Hepatic stellate cell (primary cell): ENCODE results near the gene FAM171A1.
A peak's percentile ranks its signal among the peaks of the same experiment; 100 is the strongest.
"Not testable (repeated sequence)": the region's sequence is repeated elsewhere in the genome, so short reads cannot be mapped to it uniquely, and the experiment has no call there.

Source experiments
- DNase-seq: peaks from one replicate; pipeline ENCODE4 v3.0.0; 2011; ENCODE audit warnings: low spot score

The FAM171A1 gene

GRCh38 chr10:15209827-15210509 is 161.1 kb downstream of the FAM171A1 start:
- DNase-seq, result peak; percentile 68

DNA sequence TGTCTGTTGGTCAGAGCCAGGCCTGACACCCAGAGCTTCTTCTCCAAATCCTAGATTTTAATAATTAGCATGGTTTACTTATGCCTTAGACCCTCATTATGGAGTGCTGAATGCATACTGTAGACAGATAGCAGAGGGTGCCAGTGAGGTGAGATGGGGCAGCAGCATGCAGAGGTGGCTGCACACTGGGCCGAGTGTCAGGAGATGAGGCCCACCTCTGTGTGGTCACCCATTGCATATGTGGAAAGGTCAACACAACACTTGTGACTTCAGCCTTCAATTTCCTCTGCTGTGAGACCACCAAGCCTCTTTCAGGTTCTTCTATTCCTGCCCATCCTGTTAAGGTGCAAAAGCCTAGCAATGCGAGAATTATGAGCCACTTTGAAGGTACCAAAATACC is 162.9 kb downstream of the FAM171A1 start:
- no peak for DNase-seq

DNA sequence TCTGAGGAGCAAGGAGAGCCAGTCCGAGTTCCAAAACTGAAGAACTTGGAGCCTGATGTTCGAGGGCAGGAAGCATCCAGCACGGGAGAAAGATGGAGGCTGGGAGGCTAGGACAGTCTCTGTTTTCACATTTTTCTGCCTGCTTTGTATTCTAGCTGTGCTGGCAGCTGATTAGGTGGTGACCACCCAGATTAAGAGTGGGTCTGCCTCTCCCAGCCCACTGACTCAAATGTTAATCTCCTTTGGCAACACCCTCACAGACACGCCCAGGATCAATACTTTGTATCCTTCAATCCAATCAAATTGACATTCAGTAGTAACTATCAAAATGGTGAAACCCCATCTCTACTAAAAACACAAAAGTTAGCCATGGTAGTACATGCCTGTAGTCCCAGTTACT is 163.7 kb downstream of the FAM171A1 start:
- not testable (repeated sequence) for DNase-seq

DNA sequence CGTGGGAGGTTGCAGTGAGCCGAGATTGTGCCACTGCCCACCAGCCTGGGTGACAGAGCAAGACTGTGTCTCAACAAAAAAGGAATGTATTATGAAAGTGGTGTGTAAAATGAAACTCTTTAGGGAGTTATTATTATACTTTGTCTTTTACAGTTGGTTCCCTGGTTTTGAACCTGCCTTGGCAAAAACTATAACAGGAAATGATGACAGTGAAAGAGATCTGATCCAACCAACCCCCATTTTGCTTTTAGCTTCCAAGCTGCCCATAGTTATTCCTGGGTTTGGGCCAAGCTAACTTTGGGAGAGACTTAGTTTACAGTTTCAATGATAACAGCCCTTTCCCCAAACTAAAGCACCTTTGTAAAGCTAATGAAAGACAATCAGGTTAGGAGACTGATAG is 168.4 kb downstream of the FAM171A1 start:
- DNase-seq, result no peak

GRCh38 chr10:15202301-15202621 is 168.8 kb downstream of the FAM171A1 start:
- not testable (repeated sequence) for DNase-seq

DNA sequence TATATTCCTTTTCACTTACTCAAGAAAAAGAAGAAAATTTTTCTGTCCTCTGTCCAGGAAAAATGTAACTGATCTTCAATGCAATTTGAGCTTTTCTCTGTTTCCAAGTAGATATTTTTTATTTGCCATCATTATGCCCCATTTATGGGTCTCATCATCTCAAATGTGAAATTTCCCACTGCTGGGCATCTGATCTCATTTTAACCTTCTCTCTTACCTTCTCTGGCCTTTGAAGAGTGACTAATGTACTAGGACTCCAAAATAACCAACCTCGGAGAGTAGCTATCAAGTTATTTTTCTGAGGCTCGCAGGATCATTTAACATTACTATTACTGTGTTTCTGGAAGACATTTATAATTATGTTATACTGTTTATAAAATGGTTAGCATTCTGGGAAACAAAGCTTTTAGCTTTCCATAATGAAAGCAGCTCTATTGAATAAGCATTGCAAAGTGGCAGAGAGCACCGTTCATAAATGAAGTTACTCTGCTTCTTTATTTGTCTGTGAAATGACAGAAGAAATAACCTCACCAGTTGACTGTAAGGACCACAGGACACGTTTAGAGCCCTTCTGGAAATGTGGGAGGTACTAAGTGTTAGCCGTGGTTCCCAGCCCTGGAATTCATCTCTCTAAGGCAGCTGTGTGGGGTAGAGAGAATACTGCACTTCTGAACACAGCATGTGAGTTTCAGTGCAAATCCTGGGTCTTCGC is 169.3 kb downstream of the FAM171A1 start:
- peak; percentile 42 for DNase-seq

DNA sequence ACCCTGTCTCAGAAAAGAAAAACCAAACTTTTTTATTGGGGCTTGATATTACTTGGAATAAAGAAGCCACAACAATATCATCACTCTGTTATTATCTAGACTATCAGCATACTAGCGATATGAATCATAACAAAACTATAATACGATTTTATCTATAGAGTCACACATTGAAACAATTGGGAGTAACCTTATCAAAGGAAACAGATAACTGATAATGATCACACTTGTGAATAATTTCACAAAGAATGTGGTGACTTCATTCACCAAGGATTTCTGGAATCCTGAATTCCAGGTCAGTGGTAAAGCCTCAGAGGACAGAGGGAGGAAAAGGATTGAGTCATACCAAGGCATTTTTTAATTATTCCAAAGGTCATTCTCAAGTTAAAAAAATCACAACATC is 170.5 kb downstream of the FAM171A1 start:
- peak; percentile 76 for DNase-seq

DNA sequence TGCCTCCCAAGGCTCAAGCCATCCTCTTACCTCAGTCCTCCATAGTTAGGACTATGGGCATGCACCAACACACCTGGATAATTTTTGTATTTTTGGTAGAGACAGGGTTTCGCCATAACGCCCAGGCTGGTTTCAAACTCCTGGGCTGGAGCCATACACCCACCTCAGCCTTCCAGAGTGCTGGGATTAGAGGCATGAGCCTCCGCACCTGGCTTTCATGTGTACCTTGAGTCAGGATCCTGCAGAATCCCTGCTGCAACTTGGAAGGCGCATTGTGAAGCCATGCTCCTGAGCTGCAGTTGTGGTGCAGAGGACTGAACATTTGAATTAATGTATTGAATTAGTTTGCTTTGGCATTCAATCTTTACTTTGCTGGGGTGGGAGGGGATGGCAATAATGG is 173.2 kb downstream of the FAM171A1 start:
- no peak for DNase-seq

DNA sequence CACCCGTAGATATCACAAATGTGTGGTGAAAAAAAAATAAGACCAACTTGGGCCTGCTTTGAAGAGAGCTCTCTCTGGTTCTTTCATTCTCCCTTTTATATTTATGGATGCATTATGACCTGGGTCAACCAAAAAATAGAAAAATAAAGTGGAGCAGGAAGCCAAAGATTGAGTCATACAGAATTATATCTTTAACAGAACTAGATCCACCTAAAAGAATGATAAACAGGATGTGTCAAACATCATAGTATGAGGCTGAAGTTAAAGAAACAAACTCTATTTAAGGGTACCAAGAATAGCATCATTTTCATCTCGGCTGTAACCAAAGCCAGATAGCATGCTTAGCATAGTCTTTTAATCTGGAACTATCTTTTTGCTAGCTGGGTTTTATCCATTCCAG is 173.8 kb downstream of the FAM171A1 start:
- DNase-seq, result peak; percentile 31

- DNase-seq, result peak; percentile 57
Observed at GRCh38 chr10:15196021-15196834, 174.9 kb downstream of the FAM171A1 start.

- DNase-seq, result no peak
Observed at GRCh38 chr10:15189133-15189885, 181.8 kb downstream of the FAM171A1 start.

GRCh38 chr10:15188603-15189002 is 182.5 kb downstream of the FAM171A1 start:
- no peak for DNase-seq

GRCh38 chr10:15183689-15184481 is 187.2 kb downstream of the FAM171A1 start:
- DNase-seq, result no peak

GRCh38 chr10:15182540-15183207 is 188.4 kb downstream of the FAM171A1 start:
- DNase-seq, result no peak

- DNase-seq, result no peak
Observed at GRCh38 chr10:15181576-15182156, 189.4 kb downstream of the FAM171A1 start.

GRCh38 chr10:15180736-15181135 is 190.4 kb downstream of the FAM171A1 start:
- no peak for DNase-seq

DNA sequence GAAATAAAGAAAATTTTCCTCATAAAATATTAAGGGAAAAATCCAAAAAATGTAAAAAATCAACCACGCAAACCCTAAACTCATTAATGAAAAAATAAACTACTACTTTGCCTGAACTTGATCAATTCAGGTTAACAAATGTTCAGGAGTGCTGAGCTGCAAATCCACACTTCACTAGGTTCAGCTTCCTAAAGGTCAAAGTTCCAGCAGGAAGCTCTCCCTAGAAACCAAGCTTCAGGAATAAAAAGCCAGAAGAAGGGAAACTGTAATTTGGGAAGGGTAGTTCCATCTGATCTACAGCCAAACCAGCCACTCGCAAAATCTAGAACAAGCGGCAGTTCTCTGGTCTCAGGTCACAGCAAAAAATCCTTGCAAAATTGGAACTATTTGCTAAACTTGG is 194.8 kb downstream of the FAM171A1 start:
- DNase-seq, result no peak

DNA sequence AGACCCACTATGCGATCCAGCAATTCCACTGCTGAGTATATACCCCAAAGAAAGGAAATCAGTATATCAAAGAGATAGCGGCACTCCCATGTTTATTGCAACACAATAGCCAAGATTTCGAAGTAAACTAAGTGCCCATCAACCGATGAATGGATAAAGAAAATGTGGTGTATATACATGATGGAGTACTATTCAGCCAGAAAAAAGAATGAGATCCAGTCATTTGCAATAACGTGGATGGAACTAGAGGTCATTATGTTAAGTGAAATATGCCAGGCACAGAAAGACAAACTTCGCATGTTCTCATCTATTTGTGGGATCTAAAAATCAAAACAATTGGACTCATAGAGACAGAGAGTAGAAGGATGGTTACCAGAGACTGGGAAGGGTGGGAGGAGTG is 195.5 kb downstream of the FAM171A1 start:
- DNase-seq, result no peak

DNA sequence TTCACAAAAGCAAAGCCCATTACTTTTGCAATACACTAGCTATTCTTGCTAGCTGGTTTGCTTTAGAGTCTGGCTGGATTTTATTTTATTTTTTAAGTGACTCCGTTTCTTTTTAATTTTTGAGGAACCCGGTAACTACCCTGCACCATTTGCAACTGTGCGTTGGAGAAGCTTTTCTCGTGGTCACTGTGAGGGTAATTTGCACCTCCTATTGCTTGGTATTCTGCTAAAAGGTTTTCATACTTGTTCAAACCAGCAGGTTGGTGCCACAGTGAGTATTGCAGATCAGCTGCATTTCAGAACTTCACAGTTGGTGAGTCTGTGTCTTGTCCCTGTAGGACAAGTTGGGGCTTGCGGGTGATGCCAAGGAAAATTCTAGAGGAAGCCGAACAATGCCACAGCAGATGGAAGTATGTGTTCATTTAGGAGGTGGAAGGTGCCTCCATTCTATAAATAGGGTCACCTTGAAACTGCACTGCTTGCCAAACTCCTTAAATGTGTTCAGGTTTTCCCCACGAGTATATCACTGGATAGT is 198.7 kb downstream of the FAM171A1 start:
- no peak for DNase-seq
